ENCODE results near the gene ZNF710. TPM values are rescaled to one million over a fixed set of nuclear protein-coding genes. Genes with fewer than 3 reads are reported as not detected.

ZNF710 gene
- total and polyA plus RNA-seq, 2 of the 8 experiments (the other 6 are each of a cell fraction or from before 2014, with no cell fraction given) = 10.5 to 24.0 TPM

DNA sequence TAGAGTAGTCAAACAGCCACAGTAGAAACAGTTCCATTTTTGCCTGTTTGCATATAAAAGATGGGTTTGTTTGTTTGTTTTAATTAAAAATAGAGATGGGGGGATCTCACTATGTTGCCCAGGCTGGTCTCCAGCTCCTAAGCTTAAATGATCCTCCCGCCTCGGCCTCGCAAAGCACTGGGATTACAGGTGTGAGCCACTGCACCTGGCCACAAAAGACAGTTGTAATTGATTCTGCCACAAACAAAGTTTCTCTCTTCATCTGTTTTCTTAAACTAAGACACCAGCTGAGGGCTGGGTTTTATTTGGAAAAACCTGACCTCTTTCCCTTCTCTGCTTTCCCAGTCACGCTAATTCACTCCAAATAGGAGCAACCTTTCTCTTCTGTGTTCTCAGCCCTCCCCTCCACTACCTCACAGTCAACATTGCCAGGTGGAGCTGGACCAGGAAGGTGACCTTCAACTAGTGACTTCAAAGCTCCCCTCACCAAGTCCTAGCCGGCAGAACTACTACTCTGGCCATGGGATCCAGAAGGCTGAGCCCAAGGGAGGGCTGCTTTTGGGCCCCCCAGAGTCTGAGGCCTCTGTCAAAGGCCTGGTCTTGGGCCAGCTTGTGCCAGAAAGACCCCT, 102.7 kb downstream of the ZNF710 start (continued):
- no peak for TF ChIP-seq NANOG (IDR thresholded peaks at IDR 0.05; ENCODE audit: insufficient read depth, low read depth, low read length, poor library complexity, severe bottlenecking)

Measured in H1 (cell line).